ENCODE data around the gene TMCC2. TPM values are rescaled to one million over a fixed set of nuclear protein-coding genes. Genes with fewer than 3 reads are reported as not detected.

Gene TMCC2
- total and polyA plus RNA-seq, 2 of the 8 experiments (the other 6 are each of a cell fraction or from before 2014, with no cell fraction given), result 6.7 to 6.8 TPM

GRCh38 chr1:205284420-205285144, 56.8 kb downstream of the TMCC2 start:
- Histone ChIP-seq H2BK15ac (ENCODE audit: low read length) (peak overlapping the region; percentile 85; the same call in 1 of the 2 replicates), H3K23me2 (ENCODE audit: low read depth, low read length) (no peaks in the 10 kb centered on the region), H3K4ac (replicated peaks; ENCODE audit: insufficient read length, low read depth, low read length) (peak overlapping the region; percentile 85), H2AFZ (ENCODE audit: low read length) (no peak overlapping the region), H2BK12ac (ENCODE audit: low read depth, low read length) (peak overlapping the region; percentile 97), H3K27me3 (replicated peaks in 1 of 4; ENCODE audit: control insufficient read depth in 3 of 4, extremely low read depth in 1 of 4, insufficient read depth in 3 of 4, low read length in 3 of 4) (no peaks in the 10 kb centered on the region; a peak in 1 of 7 replicates), H3K36me3 (ENCODE audit: control insufficient read depth in 2 of 4, insufficient read depth in 4 of 4, low read length in 3 of 4) (no peaks in the 10 kb centered on the region), H4K5ac (ENCODE audit: insufficient read length, low read depth, low read length) (peak overlapping the region; percentile 31), H3K23ac (ENCODE audit: insufficient read length) (no peak overlapping the region), H3K56ac (replicated peaks; ENCODE audit: insufficient read length, low read depth, low read length) (peak overlapping the region; percentile 17), H3K79me1 (ENCODE audit: low read depth, low read length) (no peaks in the 10 kb centered on the region), H2BK120ac (replicated peaks; ENCODE audit: low read depth, low read length) (peak overlapping the region; percentile 12), H3K27ac (ENCODE audit: low read depth, low read length) (peak overlapping the region; percentile 56; the same call in 1 of the 2 replicates), H3K4me3 (ENCODE audit: extremely low read depth in 1 of 4, insufficient read depth in 2 of 4, low read depth in 3 of 4, low read length in 4 of 4) (no peak overlapping the region), H3K4me2 (ENCODE audit: insufficient read depth in 1 of 2, low read depth in 2 of 2, low read length in 2 of 2) (peak overlapping the region; percentile 6 to 41; a peak in 2 of 4 replicates), H2AK5ac (ENCODE audit: low read depth, low read length) (peak overlapping the region; percentile 91), H3K18ac (ENCODE audit: extremely low read depth, low read length) (peak overlapping the region; percentile 66), H3K79me2 (ENCODE audit: control insufficient read depth in 1 of 2, insufficient read depth in 2 of 2, low read length in 2 of 2) (no peaks in the 10 kb centered on the region), H4K91ac (replicated peaks; ENCODE audit: insufficient read length, low read length) (peak overlapping the region; percentile 95), H2BK5ac (ENCODE audit: low read depth, low read length) (peak overlapping the region; percentile 90; the same call in 1 of the 2 replicates), H3K14ac (ENCODE audit: insufficient read length) (no peak overlapping the region), H3K9me3 (ENCODE audit: insufficient read depth in 2 of 2, low read depth in 1 of 2, low read length in 1 of 2) (no peaks in the 10 kb centered on the region), H4K20me1 (replicated peaks in 1 of 2; ENCODE audit: control insufficient read depth in 1 of 2, insufficient read depth in 2 of 2, low read length in 2 of 2) (no peaks in the 10 kb centered on the region), H3K9ac (replicated peaks in 1 of 4; ENCODE audit: extremely low read depth in 1 of 4, low read depth in 3 of 4, low read length in 3 of 4) (no peak overlapping the region), H4K8ac (ENCODE audit: extremely low read depth, insufficient read depth, low read length) (no peak overlapping the region), H3K4me1 (replicated peaks in 1 of 4; ENCODE audit: control insufficient read depth in 3 of 4, insufficient read depth in 4 of 4, low read length in 3 of 4) (peaks cover 9 to 26% (median 18%) of the 10 kb centered on the region in 4 experiments), H2BK20ac (ENCODE audit: low read length) (peak overlapping the region; percentile 68)
- ChIA-PET POLR2A (ENCODE audit: partially characterized antibody) (interaction anchor here (1.1 to 2.8 kb wide), 6 partner anchors 9 to 40 kb away, joined by 5 to 21 read pairs (median 8); partner anchors contain the start of gene NUAK2), CTCF (ENCODE audit: partially characterized antibody) (interaction anchor here (1.6 to 42.6 kb wide), 4 partner anchors 10 to 166 kb away, joined by 3 to 2424 read pairs (median 38); partner anchors contain the start of genes KLHDC8A and NUAK2)
- DNase-seq (ENCODE audit: low read depth in 1 of 2, low spot score in 2 of 2) (peak; percentile 73 to 87), FAIRE-seq (no peak)
- WGBS, 2 experiments (ENCODE audit: extremely low coverage in 1 of 2, insufficient coverage in 1 of 2, insufficient read length in 1 of 2, insufficient replicate concordance in 2 of 2, low coverage in 1 of 2, low lambda C conversion rate in 2 of 2, missing lambda C conversion rate in 1 of 2), result 65% methylated on average over 7 of the region's 7 CpGs; no CpG with 5 or more reads in 1 of the 2 experiments
- TF ChIP-seq CHD1 (IDR thresholded peaks at IDR 0.05; ENCODE audit: low read depth, low read length) (no peak), SUZ12 (IDR thresholded peaks at IDR 0.05; ENCODE audit: low read length) (no peak), TBP (IDR thresholded peaks at IDR 0.05; ENCODE audit: low read depth, low read length) (no peak), GTF2F1 (IDR thresholded peaks at IDR 0.05; ENCODE audit: borderline replicate concordance, low read depth, low read length) (no peak), BCL11A (IDR thresholded peaks at IDR 0.05; ENCODE audit: low read depth in 2 of 2, low read length in 2 of 2) (no peak), ATF3 (IDR thresholded peaks at IDR 0.05; ENCODE audit: insufficient read depth, low read depth, low read length) (no peak), JUN (IDR thresholded peaks at IDR 0.05; ENCODE audit: low read depth, low read length) (peak; percentile 85), SRF (IDR thresholded peaks at IDR 0.05; ENCODE audit: low read depth, low read length) (no peak), SIX5 (IDR thresholded peaks at IDR 0.05; ENCODE audit: low read depth, low read length) (no peak), YY1 (IDR thresholded peaks at IDR 0.05; ENCODE audit: low read depth, low read length) (peak; percentile 82), MAFK (IDR thresholded peaks at IDR 0.05; ENCODE audit: low read depth, low read length) (no peak; the same call in 1 of the 2 replicates), SP2 (IDR thresholded peaks at IDR 0.05; ENCODE audit: low read length) (no peak), SP4 (IDR thresholded peaks at IDR 0.05; ENCODE audit: low read length) (no peak)

Measured in H1 (cell line).